Bronchial epithelial cell (primary cell): ENCODE data around the gene KRTAP10-9. TPM values are rescaled to one million over a fixed set of nuclear protein-coding genes. Genes with fewer than 3 reads are reported as not detected.
A peak's percentile ranks its signal among the peaks of the same experiment; 100 is the strongest.

Experiments used
- DNase-seq: peaks from one replicate; pipeline ENCODE4 v3.0.0-alpha.2; 2010; ENCODE audit warnings: low read depth
- FAIRE-seq: peaks from 2 replicates; lab custom pipeline; 2011; peaks lifted over from hg19 to GRCh38; lab: Jason Lieb, UNC
- H3K27me3 ChIP-seq: 2 replicates; pipeline ENCODE4 v1.5.1; 2011; ENCODE audit warnings: low read length; ENCODE audit not compliant: control insufficient read depth, insufficient read depth
- H3K36me3 ChIP-seq: 2 replicates; pipeline ENCODE4 v1.5.1; 2011; ENCODE audit warnings: low read length; ENCODE audit not compliant: control insufficient read depth, insufficient read depth
- H3K4me3 ChIP-seq: 2 replicates; pipeline ENCODE4 v1.5.1; 2011; ENCODE audit warnings: mild to moderate bottlenecking, low read depth, low read length, control low read depth
- total RNA-seq: library from RNA; depleted of rRNA; stranded (reverse); fragments of >200 nt; gene quantifications from 2 replicates; pipeline ENCODE4 v1.2.1, GENCODE V29; 2014
- TF ChIP-seq, protein P1 (sequence below): IDR thresholded peaks from 2 replicates; pipeline ENCODE4 v1.5.1; 2011; ENCODE audit warnings: mild to moderate bottlenecking, moderate library complexity, low read length, control low read depth, inconsistent platforms; ENCODE audit not compliant: insufficient read depth, severe bottlenecking

KRTAP10-9 gene
- total RNA-seq, 1 donor from 2014 or later: not detected

DNA sequence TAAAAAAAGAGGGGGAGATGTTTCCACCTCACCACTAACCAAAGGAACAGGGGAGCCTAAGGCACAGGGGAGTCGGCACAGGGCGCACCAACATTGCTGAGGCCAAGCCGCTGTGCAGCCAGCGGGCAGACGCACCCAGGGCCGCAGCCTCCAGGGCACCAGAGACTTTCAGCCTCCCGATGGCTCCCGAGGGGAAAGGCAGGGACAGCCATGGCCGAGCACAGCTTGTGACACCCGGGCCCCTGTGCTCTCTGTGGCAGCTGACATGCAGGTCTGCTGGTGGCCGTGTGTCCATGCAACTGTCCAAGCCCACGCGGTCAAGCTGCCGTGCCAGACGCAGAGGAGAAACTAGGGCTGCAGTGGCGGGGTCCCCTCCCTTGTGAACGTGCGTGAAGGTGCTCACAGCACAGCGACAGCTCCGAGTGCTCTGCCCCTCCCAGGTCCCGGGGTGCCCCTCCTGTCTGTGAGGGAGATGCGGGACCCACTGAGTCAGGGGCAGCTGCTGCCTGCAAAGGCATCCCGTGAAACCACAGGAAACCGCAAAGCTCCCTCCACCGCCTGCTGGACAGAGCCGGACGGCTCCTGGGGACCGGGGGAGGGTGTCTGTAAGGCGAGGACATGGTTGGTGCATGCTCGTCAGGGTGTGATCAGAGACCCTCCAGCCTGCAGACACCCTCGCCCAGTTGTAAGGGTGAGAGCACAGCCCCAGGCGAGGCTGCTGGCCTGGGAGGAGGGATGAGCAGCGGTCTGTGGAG is 21.8 kb downstream of the KRTAP10-9 start:
- DNase-seq (no peak), FAIRE-seq (no peak)
- TF ChIP-seq, protein P1, sequence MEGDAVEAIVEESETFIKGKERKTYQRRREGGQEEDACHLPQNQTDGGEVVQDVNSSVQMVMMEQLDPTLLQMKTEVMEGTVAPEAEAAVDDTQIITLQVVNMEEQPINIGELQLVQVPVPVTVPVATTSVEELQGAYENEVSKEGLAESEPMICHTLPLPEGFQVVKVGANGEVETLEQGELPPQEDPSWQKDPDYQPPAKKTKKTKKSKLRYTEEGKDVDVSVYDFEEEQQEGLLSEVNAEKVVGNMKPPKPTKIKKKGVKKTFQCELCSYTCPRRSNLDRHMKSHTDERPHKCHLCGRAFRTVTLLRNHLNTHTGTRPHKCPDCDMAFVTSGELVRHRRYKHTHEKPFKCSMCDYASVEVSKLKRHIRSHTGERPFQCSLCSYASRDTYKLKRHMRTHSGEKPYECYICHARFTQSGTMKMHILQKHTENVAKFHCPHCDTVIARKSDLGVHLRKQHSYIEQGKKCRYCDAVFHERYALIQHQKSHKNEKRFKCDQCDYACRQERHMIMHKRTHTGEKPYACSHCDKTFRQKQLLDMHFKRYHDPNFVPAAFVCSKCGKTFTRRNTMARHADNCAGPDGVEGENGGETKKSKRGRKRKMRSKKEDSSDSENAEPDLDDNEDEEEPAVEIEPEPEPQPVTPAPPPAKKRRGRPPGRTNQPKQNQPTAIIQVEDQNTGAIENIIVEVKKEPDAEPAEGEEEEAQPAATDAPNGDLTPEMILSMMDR: no peak
- no peak overlapping the region for H3K4me3 ChIP-seq
- no peaks in the 10 kb centered on the region for H3K27me3 ChIP-seq
- no peaks in the 10 kb centered on the region for H3K36me3 ChIP-seq

DNA sequence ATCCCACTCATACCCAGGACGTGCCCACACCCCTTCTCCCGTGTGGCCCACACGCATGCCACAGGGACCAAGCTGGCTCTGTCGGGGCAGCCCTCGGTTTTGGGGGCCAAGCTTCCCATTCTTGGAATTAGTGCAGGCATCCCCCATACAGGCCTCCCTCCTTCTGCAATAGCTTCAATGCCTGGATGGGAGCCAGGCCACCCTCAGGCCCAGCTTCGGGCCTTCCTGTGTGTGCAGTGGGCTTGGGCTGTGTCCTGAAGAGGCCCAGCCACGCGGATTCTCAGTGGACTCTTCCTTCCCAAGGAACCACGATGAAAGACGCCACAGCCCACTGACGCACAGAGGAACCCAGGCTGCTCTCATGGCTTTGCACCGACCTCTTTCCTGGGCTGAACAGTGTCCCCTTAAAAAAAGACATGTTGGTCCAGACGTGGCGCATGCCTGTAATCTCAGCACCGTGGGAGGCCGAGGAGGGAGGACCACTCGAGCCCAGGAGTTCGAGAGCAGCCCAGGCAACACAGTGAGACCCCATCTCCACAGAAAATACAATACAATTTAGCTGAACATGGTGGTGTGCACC is 22.7 kb downstream of the KRTAP10-9 start:
- Histone ChIP-seq H3K4me3 (no peak overlapping the region), H3K27me3 (no peaks in the 10 kb centered on the region), H3K36me3 (no peaks in the 10 kb centered on the region)
- no peak for DNase-seq
- TF ChIP-seq, protein P1: no peak
- no peak for FAIRE-seq

DNA sequence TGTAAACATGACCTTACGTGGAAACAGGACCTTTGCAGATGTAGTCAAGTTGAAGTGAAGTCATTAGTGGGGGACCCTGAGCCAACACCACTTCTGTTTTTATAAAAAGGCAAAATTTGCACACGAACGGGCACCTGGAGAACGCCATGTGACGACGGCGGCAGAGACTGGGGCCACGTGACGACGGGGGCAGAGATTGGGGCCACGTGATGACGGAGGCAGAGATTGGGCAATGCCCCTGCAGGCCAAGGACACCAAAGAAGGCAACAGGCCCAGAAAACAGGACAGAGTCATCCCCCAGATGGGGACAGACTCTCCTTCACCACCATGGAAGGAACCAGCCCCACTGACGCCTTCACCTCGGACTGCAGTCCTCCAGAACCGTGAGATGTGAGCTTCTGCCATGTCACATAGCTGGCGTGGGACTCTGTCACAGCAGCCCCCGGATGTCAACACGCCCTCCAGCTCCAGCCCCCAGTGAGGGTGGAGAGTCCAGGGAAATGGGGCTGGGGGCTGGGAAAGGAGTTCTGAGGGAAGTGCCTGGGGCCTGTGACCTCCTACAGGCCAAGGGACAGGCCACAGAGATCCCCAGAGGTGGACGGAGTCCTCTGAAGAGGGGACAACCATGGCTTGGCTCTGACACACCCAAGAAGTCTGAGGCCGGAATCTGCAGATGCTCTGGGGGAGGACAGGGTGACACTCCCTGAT is 23.5 kb downstream of the KRTAP10-9 start:
- Histone ChIP-seq H3K27me3 (no peaks in the 10 kb centered on the region), H3K4me3 (no peak overlapping the region), H3K36me3 (no peaks in the 10 kb centered on the region)
- TF ChIP-seq, protein P1: no peak
- FAIRE-seq (no peak), DNase-seq (no peak)

DNA sequence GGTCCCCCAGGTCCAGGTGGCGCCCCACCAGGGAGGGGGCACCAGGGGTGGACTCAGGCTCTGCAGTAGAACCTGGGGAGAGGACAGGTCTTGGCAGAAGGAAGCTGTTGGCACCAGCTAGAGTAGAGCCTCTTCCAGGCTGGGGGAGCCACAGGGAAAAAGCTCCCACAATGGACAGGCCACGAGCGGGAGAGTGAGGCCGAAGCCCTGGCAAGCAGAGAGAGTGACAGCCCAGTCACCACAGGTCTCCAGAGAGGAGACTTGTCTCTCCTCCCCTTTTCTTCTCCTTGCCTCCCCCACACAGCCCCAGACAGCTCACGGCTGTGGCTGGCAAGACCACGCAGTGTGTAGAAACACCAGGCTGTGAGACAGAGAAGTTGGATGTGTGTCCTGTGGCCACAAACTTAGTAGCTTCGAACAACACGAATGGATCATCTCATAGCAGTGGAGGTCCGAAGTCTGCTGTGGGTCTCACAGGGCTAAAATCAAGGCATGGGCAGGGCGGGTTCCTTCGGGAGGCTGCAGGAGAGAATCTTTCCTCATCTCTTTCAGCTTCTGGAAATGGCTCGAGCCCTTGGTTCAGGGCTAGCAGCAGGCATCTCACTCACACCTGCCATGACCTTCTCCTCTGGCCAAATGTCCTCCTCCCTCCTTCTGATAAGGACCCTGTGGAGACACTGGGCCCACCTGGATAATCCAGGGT is 24.2 kb downstream of the KRTAP10-9 start:
- FAIRE-seq: peak; percentile 36

DNA sequence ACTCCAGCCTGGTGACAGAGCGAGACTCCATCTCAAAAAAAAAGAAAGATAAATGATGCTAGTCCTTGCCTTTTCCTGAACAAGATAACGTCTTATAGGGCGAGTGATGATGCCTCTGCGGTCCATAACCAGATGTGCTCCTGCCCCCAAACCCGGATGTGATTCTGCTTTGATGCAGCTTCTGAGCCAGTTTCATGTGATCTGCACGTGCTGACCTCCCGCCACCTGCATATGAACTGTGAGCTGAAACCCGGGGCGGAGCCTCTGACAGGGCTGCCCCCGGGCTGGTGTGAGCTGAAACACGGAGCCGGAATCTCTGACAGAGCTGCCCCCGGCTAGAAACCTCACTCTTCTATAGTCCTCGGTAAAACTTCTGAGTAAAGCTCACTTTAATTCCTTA is 26.2 kb downstream of the KRTAP10-9 start:
- DNase-seq (no peak), FAIRE-seq (no peak)
- H3K4me3 ChIP-seq: no peak overlapping the region
- H3K27me3 ChIP-seq: no peaks in the 10 kb centered on the region
- TF ChIP-seq, protein P1: no peak
- no peaks in the 10 kb centered on the region for H3K36me3 ChIP-seq

More for the DNA sequence above, 24.2 kb downstream of the KRTAP10-9 start:
- no peak overlapping the region for H3K4me3 ChIP-seq
- no peaks in the 10 kb centered on the region for H3K36me3 ChIP-seq
- TF ChIP-seq, protein P1: no peak
- DNase-seq: no peak
- H3K27me3 ChIP-seq: no peaks in the 10 kb centered on the region
